ENCODE results near the gene CDCP1.

The CDCP1 gene

DNA sequence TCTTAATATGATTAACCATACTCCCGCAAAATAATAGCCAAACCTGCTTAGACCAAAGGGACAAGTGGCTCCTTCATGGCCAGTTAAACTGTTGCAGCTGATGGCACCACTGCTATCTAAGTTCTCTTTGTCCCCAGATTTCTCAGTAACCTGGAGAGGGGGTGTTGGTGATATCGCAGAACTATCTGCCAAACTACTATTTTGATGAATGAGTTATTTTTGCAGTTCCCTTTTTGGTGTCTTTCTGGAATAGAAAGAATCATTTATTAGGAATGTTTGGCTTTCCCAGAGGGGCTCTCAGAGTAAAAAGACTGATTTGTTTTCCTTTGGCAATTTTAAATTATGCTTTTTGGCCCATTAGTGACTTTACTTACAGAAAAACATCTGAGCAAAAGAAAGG lies 87.0 kb downstream of the CDCP1 start:
- TF ChIP-seq POLR2AphosphoS5 (IDR thresholded peaks at IDR 0.05; ENCODE audit: low read depth) (no peak), CTCF (IDR thresholded peaks at IDR 0.05; ENCODE audit: insufficient read depth, low read length) (no peak), GABPA (IDR thresholded peaks at IDR 0.05; ENCODE audit: low read depth) (no peak)

GRCh38 chr3:45057557-45057956 lies 88.6 kb downstream of the CDCP1 start:
- Histone ChIP-seq H3K27me3 (ENCODE audit: insufficient read depth, poor library complexity, severe bottlenecking) (no peaks in the 10 kb centered on the region), H3K4me3 (replicated peaks; ENCODE audit: insufficient read depth, low read length) (no peak overlapping the region), H3K27ac (replicated peaks) (no peak overlapping the region)
- DNase-seq (ENCODE audit: low read depth in 1 of 2, low spot score in 1 of 2) = no peak
- TF ChIP-seq SPI1 (IDR thresholded peaks at IDR 0.05; ENCODE audit: borderline replicate concordance, low read depth) = no peak
- no peak for TF ChIP-seq POLR2AphosphoS5 (IDR thresholded peaks at IDR 0.05; ENCODE audit: low read depth)
- no peak for TF ChIP-seq REST (IDR thresholded peaks at IDR 0.05; ENCODE audit: insufficient replicate concordance, low read depth)
- TF ChIP-seq GABPA (IDR thresholded peaks at IDR 0.05; ENCODE audit: low read depth) = no peak
- TF ChIP-seq CTCF (IDR thresholded peaks at IDR 0.05; ENCODE audit: insufficient read depth, low read length) = no peak

More for the DNA sequence above, 87.0 kb downstream of the CDCP1 start:
- H3K4me3 ChIP-seq (replicated peaks; ENCODE audit: insufficient read depth, low read length) = no peak overlapping the region
- H3K27ac ChIP-seq (replicated peaks) = no peak overlapping the region
- no peaks in the 10 kb centered on the region for H3K27me3 ChIP-seq (ENCODE audit: insufficient read depth, poor library complexity, severe bottlenecking)
- no peak for DNase-seq (ENCODE audit: low read depth in 1 of 2, low spot score in 1 of 2)

DNA sequence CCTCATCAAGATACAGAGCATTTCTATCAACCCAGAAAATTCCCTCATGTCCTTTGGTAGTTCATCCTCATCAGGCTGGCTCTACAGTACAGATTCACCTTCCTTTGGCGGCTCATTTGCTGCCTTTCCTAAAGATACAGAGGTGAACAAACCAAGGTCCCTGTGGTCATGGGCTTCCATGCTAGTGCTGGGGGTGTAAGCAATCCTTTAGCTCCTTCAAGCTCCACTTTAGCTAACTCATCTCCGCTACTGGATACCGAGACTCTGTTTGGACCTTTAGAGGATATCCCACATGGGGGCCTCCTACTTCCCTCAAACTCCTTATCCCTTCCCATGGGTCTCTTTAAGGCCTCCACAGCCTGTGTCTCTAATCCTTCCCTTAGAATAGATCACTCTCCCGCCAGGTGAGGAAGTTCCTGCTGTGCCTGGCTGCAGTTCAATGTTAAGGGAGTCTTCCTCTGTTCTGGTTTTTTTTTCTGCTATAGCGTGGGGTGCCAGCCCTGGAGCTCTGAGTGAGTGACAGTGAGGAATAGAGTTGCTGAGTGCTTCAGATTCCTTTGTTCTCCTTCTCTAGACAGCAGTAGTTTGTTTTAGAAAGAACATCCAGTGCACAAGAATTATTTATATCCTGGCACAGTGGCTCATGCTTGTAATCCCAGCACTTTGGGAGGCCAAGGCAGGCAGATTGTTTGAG lies 89.4 kb downstream of the CDCP1 start:
- H3K27ac ChIP-seq (replicated peaks) = no peak overlapping the region
- no peak overlapping the region for H3K4me3 ChIP-seq (replicated peaks; ENCODE audit: insufficient read depth, low read length)

More for the DNA sequence above, 89.4 kb downstream of the CDCP1 start:
- TF ChIP-seq REST (IDR thresholded peaks at IDR 0.05; ENCODE audit: insufficient replicate concordance, low read depth) (no peak), POLR2AphosphoS5 (IDR thresholded peaks at IDR 0.05; ENCODE audit: low read depth) (no peak), GABPA (IDR thresholded peaks at IDR 0.05; ENCODE audit: low read depth) (no peak), SPI1 (IDR thresholded peaks at IDR 0.05; ENCODE audit: borderline replicate concordance, low read depth) (no peak), CTCF (IDR thresholded peaks at IDR 0.05; ENCODE audit: insufficient read depth, low read length) (no peak)
- no peaks in the 10 kb centered on the region for H3K27me3 ChIP-seq (ENCODE audit: insufficient read depth, poor library complexity, severe bottlenecking)
- DNase-seq (ENCODE audit: low read depth in 1 of 2, low spot score in 1 of 2) = no peak
